HG03565 (cell line): ENCODE results near the gene LEPROT.
"Not testable (repeated sequence)": the region's sequence is repeated elsewhere in the genome, so short reads cannot be mapped to it uniquely, and the experiment has no call there.

Experiments
- ATAC-seq: cut with Tn5 transposase; IDR thresholded peaks from one replicate; pipeline ENCODE4 v1.9.1; 2021; ENCODE audit warnings: mild to moderate bottlenecking, moderate library complexity; ENCODE audit not compliant: unreplicated experiment

Gene LEPROT

GRCh38 chr1:65435987-65436386 lies 15.5 kb downstream of the LEPROT start:
- no peak for ATAC-seq

DNA sequence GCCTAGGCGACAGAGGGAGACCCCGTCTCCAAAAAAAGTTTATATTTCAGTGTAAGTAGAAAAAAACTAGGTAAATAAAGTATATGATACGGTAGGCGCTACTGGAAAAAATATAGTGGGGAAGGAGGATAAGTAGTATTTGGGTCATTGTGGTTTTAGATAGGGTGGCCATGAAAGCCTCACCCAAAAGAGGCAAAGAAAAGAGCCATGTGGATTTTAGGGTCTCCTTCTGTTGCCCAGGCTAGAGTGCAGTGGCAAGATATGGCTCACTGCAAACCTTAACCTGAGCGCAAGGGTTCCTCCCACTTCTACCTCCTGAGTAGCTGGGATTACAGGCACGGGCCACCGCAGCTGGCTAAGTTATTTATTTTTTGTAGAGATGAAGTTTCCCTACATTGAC lies 17.1 kb downstream of the LEPROT start:
- ATAC-seq, result no peak

GRCh38 chr1:65440322-65440900 lies 19.9 kb downstream of the LEPROT start:
- ATAC-seq, result no peak

GRCh38 chr1:65440915-65441314 lies 20.4 kb downstream of the LEPROT start:
- no peak for ATAC-seq

DNA sequence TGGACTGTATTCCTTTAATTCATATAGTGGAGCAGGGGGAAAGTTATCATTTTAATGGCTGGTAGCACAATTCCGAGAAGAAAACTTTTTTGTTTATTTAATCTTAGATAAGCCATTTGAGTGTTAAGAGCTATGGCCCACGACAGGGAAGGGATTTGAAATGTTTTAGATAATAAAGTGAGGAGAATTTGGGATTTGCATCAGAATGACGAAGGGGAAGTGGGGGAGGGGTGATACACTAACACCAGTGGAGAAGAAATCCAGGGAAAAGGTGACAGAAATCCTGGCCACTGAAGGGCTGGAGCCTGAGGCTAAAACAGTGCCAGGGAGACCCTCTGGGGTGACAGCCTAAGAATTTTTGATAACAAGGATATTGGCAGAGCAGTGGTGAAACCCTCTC lies 21.0 kb downstream of the LEPROT start:
- no peak for ATAC-seq

DNA sequence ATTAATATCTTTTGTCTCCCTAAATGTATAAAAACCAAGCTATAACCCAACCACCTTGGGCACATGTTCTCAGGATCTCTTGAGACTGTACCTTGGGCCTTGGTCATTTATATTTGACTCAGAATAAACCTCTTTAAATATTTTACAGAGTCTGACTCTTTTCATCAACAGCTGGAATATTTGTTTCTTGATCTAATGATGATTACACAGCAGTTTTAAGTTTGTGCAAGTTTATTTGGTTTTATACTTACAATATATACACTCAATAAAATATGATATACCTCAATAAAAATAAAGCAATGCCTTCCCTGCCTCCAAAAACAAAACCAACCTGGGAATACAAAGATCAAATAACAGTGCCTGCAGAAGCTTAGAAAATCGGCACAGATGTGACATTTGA lies 22.0 kb downstream of the LEPROT start:
- ATAC-seq, result no peak

DNA sequence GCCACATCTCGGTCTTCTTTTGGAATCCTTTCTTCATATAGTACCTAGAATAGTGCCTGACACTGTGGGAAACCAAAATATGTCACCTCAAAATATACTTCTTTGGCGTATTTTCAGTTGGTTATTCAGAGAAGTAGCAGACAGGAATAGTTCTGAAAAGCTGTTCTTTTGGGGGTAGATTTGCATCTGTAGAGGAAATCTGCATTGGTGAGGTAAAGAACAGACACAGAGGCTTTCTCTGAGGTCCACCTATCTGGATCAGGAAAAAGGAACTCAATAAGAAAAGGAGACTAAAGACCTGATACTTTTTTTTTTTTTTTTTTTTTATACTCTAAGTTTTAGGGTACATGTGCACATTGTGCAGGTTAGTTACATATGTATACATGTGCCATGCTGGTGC lies 23.2 kb downstream of the LEPROT start:
- no peak for ATAC-seq

- ATAC-seq, result no peak
Measured at GRCh38 chr1:65444128-65444640, 23.7 kb downstream of the LEPROT start.

DNA sequence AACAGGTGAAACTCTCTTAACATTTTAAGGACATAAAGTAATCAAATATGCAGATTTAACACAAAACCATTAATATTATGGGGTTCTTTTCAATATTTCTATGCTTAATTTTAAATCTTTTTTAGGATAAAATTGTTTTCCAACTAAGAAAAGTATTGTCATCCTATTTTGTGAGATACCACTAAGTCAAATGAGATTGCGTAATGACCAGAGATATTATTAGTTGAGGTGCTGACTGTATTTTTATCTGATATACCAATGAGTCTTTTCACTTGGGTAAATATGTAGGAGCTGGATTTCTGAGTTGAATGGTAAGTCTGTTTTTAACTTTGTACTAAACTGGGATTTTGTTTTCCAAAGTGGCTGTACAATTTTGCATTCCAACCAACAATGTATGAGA lies 25.4 kb downstream of the LEPROT start:
- no peak for ATAC-seq

- ATAC-seq, result no peak
Measured at GRCh38 chr1:65449214-65449823, 28.9 kb downstream of the LEPROT start.

GRCh38 chr1:65455678-65456077 lies 35.2 kb downstream of the LEPROT start:
- ATAC-seq, result not testable (repeated sequence)

DNA sequence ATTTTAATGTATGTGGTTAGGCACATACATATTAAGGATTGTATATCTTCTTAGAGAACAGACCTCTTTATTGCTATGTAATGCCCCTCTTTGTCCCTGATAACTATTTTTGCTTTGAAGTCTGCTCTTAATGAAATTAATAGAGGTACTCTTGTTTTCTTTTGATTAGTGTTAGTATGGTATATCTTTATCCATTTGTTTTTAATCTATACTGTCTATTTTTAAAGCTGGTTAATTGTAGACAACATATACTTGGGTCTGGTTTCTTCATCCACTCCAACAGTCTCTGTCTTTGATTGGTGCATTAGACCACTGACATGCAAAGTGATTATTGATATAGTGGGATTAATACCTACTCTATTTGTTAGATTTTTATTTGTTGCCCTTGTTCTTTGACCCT lies 36.0 kb downstream of the LEPROT start:
- no peak for ATAC-seq

DNA sequence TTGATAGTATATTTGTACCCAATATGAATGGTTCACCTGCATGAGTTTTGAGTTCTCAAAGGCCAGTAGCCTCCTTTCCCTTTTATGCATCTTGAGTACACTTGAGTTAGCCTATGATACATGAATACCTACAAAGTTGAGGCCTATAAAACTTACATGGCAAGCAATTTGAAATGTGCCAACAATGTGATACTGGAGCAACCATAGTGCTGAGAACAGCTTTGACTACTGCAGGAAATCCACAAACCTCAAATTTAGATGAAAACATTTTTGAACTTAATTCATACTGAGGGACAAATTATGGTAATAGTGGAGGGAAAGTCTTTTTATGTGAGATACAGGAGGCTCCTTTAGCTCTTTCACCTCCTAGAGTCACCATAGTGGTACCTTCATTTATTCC lies 37.4 kb downstream of the LEPROT start:
- ATAC-seq, result no peak

DNA sequence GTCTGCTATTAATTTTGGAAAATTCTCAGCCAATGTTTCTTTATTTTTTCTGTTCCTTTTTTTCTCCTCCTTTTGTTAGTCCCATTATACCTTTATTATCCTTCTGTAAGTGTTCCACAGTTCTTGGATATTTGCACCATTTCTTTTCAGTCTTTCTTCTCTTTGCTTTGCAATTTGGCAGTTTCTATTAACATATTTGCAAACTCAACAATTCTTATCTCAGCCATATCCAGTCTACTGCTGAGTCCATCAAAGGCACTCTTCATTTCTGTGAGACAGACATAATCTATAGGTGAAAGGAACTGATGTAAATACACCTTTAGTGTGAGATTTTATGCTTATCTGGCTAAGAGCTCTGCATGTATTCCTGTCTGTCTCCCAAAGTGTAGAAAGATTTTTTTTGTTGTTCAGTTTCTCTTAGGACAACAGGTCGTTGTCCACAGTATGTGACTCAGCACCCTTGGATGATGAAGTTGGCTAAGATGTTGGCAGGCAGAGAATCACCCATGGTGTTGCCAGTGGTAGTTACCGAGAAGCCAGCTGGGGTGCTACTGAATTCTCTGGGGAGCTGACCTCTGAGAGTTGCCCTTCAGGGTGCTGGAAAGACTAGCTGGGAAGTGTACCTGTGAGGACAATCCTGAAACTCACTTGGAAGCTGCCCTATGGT lies 38.4 kb downstream of the LEPROT start:
- no peak for ATAC-seq

GRCh38 chr1:65459397-65459768 lies 38.9 kb downstream of the LEPROT start:
- peak; percentile 83 for ATAC-seq

- ATAC-seq, result not testable (repeated sequence)
Measured at GRCh38 chr1:65465837-65466236, 45.4 kb downstream of the LEPROT start.

DNA sequence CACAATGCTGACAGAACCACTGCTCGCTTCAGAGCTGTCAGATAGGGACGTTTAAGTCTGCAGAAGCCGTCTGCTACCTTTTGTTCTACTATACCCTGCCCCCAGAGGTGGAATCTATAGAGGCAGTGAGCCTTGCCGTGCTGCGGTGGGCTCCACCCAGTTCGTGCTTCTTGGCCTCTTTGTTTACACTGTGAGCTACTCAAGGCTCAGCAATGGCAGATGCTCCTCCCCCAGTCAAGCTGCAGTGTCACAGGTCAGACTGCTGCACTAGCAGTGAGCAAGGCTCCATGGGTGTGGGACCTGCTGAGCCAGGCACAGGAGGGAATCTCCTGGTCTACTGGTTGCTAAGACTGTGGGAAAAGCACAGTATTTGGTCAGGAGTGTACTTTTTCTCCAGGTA lies 47.1 kb downstream of the LEPROT start:
- no peak for ATAC-seq

GRCh38 chr1:65469126-65469888 lies 48.8 kb downstream of the LEPROT start:
- ATAC-seq, result no peak

GRCh38 chr1:65469889-65470340 lies 49.4 kb downstream of the LEPROT start:
- no peak for ATAC-seq

GRCh38 chr1:65470766-65471165 lies 50.3 kb downstream of the LEPROT start:
- ATAC-seq, result no peak

DNA sequence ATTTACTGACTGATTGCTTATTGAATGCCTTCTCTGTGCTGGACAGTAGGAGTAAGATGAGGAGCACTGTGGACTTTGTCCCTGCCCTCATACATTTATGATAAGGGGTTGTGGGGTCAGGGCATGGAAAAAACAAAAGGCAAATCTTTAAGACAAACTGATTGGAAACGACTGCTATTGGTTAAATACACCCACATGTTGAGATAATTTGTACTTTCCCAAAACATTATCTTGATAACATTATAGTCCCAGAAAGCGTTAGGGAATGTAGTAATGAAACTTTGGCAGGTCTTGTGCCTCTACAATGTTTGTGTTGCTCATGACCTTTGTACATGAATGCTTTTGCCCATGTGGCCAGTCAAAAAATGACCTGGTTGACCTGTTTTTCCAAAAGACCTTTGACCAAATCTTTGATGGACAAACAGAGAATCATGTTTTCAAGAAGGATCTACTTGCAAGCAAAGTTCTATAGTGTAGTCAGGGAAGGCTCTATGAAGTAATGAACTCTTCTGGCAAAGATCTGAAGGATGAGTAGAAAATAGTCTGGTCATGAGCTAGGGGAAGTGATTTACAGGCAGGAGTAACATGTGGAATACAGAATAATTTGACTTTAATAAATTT lies 50.9 kb downstream of the LEPROT start:
- no peak for ATAC-seq
